SK-MEL-5 (cell line): ENCODE data around the gene PPP3CA. TPM values are rescaled to one million over a fixed set of nuclear protein-coding genes. Genes with fewer than 3 reads are reported as not detected.

Experiments
- DNase-seq: peaks from one replicate; pipeline ENCODE4 v3.0.0-alpha.2; 2016; ENCODE audit warnings: low read depth, low spot score
- in situ Hi-C: cut with HindIII; loops from 2 replicates; pipeline ENCODE4 v1.10.0; 2016; ENCODE audit warnings: low sequenced_read_pairs, high pct_unique_total_duplicates, low pct_unique_long_range_greater_than_20kb
- total RNA-seq: library from RNA; depleted of rRNA; stranded (reverse); fragments of >200 nt; shearing (Covaris generic); gene quantifications from 2 replicates; pipeline ENCODE4 v1.2.3, GENCODE V29; 2014

Gene PPP3CA
- total RNA-seq, 1 experiment from 2014 or later, result 9.7 TPM

- DNase-seq, result no peak
- in situ Hi-C loops, result no loop called here
Measured at GRCh38 chr4:101074326-101074725, 273.0 kb downstream of the PPP3CA start.

- no peak for DNase-seq
- in situ Hi-C loops, result no loop called here
Measured at GRCh38 chr4:101071241-101071640, 276.1 kb downstream of the PPP3CA start.

- no peak for DNase-seq
- in situ Hi-C loops, result no loop called here
Measured at GRCh38 chr4:101068115-101068514, 279.2 kb downstream of the PPP3CA start.

GRCh38 chr4:101067383-101067782 lies 279.9 kb downstream of the PPP3CA start:
- DNase-seq, result no peak
- in situ Hi-C loops, result no loop called here

GRCh38 chr4:101066626-101067170 lies 280.6 kb downstream of the PPP3CA start:
- no peak for DNase-seq
- in situ Hi-C loops, result no loop called here

- no peak for DNase-seq
- in situ Hi-C loops, result no loop called here
Measured at GRCh38 chr4:101065935-101066485, 281.3 kb downstream of the PPP3CA start.

- DNase-seq, result no peak
- in situ Hi-C loops, result no loop called here
Measured at GRCh38 chr4:101065346-101065745, 282.0 kb downstream of the PPP3CA start.

GRCh38 chr4:101064541-101065180 lies 282.7 kb downstream of the PPP3CA start:
- in situ Hi-C loops, result no loop called here
- no peak for DNase-seq

GRCh38 chr4:101055392-101055791 lies 291.9 kb downstream of the PPP3CA start:
- in situ Hi-C loops, result no loop called here
- no peak for DNase-seq

GRCh38 chr4:101050837-101051205 lies 296.5 kb downstream of the PPP3CA start:
- no peak for DNase-seq
- in situ Hi-C loops, result no loop called here

- DNase-seq, result no peak
- in situ Hi-C loops, result no loop called here
Measured at GRCh38 chr4:101050088-101050836, 297.1 kb downstream of the PPP3CA start.

- no peak for DNase-seq
- in situ Hi-C loops, result no loop called here
Measured at GRCh38 chr4:101049549-101050001, 297.8 kb downstream of the PPP3CA start.

- in situ Hi-C loops, result no loop called here
- DNase-seq, result no peak
Measured at GRCh38 chr4:101044766-101045165, 302.6 kb downstream of the PPP3CA start.

GRCh38 chr4:101042847-101043246 lies 304.5 kb downstream of the PPP3CA start:
- in situ Hi-C loops, result no loop called here
- no peak for DNase-seq

- in situ Hi-C loops, result no loop called here
- no peak for DNase-seq
Measured at GRCh38 chr4:101040776-101041175, 306.6 kb downstream of the PPP3CA start.

- DNase-seq, result no peak
- in situ Hi-C loops, result no loop called here
Measured at GRCh38 chr4:101039367-101039766, 308.0 kb downstream of the PPP3CA start.

- in situ Hi-C loops, result no loop called here
- no peak for DNase-seq
Measured at GRCh38 chr4:101037938-101038413, 309.4 kb downstream of the PPP3CA start.

- no peak for DNase-seq
- in situ Hi-C loops, result no loop called here
Measured at GRCh38 chr4:101037249-101037648, 310.1 kb downstream of the PPP3CA start.
